SIG-M5 treated with dmso at 0.1 percent for 504 hours (cell line): Measurements from ENCODE around the gene HOXD12.

Source experiments
- DNase-seq: peaks from one replicate; lab custom pipeline; 2025; ENCODE audit not compliant: unreplicated experiment; lab: John Stamatoyannopoulos, UW

Gene HOXD12

DNA sequence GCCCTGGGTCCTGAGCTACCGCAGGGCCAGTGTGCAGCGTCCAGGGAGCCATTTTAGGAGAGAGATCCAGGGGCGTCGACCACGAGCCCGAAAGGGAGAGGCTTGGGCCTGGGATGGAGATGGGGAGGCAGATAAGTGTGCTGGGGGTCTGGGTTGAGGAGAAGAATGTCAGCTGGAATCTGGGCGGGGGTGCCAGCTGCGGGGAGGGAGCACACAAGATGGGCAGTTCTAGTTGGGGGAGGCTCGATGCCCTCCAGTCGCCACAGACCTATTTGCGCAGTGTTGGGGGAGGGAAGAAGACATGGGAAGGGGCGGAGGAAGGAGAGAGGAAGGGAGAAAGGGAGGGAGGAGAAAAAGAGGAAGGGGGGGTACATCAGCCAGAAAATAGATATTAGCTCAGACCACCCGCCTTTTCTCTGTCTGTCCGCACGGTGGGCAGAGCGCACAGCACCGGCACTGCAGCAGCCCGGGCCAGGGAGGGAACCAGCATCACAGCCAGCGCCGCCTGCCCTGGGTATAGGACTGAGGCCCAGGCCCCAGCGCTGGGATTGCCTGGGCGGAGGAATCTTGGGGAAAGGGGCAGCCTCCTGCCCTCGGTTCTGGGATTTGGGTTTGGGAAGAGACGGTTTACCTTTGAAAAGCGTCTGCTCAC is 5.6 kb downstream of the HOXD12 start:
- DNase-seq, result no peak

- DNase-seq, result no peak
These were observed 6.4 kb downstream of the HOXD12 start for GRCh38 chr2:176105730-176106580.

GRCh38 chr2:176106581-176107539 is 7.3 kb downstream of the HOXD12 start, which contains the start of gene HOXD11:
Gene HOXD11, plus strand, starts transcription at chr2:176107280. Its CDS starts 76 bp downstream, at chr2:176107356.
- peak; percentile 60 for DNase-seq

DNA sequence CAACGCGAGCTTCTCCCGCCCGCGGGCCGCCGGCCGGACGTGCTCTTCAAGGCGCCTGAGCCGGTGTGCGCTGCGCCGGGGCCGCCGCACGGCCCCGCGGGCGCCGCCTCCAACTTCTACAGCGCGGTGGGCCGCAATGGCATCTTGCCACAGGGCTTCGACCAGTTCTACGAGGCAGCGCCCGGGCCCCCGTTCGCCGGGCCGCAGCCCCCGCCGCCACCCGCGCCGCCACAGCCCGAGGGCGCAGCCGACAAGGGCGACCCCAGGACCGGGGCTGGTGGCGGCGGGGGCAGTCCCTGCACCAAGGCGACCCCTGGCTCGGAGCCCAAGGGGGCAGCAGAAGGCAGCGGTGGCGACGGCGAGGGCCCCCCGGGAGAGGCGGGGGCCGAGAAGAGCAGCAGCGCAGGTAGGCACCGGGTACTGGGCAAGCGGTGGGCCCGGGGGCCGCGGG is 8.2 kb downstream of the HOXD12 start:
- DNase-seq, result no peak

GRCh38 chr2:176109192-176109901 is 9.8 kb downstream of the HOXD12 start:
- no peak for DNase-seq

GRCh38 chr2:176109946-176110345 is 10.4 kb downstream of the HOXD12 start:
- no peak for DNase-seq

GRCh38 chr2:176110415-176111308 is 11.1 kb downstream of the HOXD12 start:
- no peak for DNase-seq

DNA sequence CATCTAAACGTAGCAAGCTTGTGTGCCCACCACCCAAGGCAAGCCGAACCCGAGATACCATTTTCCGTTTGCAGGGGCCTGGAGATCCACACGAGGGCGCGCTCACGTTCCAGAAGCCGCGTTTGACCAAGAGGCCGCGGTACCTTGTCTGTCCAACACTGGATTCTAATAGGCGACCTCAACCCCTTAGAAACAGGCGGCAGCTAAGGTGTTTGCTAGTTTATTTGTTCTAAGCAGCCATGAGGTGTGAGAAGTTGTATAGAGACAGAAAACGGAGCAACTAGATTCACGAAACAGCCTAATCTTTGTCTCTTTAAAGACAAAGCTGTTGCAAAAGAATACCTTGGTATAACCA is 11.7 kb downstream of the HOXD12 start:
- DNase-seq, result peak; percentile 64

DNA sequence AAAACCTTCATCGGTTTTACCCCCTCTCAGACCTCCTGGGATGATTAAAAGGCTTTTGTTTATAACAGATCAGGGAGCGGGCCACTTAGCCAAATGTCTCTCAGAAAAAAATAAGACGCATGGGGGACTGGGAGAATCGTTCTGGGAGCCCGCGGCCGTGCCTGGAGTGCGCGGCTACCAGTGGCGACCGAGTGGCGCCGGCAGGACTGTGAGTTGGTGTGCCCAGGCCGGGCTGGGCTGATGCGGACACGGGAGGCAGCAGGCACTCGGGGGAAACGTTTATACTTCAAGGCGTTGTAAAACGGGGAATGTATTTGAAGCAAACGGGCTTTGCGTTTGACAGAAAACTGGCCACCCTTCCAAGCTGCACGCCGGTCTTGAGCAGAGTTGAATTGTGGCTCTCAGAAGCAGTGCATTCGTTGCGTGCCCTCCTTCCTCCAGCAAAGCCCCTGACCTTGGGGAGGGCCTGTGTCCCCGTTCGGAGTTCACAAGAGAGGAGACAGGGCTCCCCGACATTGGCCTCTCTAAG is 12.3 kb downstream of the HOXD12 start:
- no peak for DNase-seq

- DNase-seq, result no peak
These were observed 13.0 kb downstream of the HOXD12 start for GRCh38 chr2:176112375-176113302.

DNA sequence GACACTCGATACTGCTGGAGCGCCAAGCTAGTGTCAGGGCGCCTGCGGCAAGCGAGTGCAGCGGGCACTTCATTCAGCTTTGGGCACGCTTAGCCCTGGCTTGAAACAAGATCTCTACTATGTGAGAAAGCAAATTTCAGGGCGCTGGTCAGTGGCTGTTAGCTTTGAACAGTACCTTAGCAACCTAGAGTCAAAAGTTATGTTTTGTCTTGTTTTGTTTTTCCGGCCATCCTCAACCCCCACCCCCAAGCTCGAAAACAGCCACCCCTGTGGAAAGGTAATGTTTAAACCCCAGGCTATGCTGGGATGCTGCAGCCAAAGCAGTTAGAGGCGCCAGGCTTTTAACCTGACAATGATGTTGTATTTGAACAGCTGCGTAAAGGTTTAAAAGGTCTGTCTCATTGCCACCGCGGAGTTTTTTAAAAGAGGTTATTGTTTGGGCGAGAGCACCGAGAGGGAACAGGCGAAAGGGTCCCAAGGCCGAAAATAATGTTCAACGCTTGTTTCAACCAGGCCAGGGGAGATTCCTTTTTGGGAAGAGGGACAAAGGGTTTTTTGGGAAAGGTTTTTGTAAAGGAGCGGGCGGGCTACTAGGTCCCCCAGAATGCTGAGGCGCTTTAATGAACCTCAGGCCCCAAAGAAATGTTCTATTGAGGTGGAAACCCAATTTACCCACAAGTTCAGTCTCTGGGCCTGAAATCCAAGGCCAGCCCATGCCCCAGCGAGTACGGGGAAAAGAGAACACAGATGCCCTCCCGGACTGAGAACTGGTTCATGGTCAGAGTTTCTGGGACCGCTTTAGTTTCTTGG is 14.7 kb downstream of the HOXD12 start:
- DNase-seq, result no peak

DNA sequence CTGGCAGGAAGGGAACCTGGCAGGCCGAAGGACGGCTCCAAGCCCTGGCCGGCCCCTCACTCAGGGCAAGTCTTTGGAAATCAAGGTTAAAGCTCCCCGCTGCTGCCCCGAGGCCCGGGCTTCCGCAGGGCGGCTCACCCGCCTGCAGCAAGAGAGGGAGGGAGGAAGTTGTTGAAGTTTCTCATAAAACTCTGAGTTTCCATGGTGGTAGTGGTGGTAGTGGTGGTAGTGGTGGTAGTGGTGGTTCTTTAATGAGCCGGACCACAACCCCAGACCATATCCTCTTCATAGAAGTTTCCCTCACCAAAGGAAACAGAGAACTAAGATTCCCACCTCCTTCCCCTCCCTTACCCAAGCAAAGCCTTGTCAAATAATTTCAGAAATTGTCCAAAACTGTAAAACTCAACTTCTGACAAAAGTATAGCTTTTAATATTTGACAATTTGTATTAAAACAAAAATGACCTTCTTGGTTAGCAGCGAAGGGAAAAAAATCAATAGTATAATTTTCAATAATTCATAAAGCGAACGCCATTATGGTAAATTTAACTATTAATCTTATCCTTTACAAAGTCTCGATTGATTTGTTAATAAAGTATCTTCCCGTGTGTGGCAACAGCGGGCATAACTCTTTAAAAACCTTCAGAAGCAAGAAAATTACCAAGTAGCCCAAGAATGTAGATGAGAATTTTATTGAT is 15.5 kb downstream of the HOXD12 start:
- no peak for DNase-seq

DNA sequence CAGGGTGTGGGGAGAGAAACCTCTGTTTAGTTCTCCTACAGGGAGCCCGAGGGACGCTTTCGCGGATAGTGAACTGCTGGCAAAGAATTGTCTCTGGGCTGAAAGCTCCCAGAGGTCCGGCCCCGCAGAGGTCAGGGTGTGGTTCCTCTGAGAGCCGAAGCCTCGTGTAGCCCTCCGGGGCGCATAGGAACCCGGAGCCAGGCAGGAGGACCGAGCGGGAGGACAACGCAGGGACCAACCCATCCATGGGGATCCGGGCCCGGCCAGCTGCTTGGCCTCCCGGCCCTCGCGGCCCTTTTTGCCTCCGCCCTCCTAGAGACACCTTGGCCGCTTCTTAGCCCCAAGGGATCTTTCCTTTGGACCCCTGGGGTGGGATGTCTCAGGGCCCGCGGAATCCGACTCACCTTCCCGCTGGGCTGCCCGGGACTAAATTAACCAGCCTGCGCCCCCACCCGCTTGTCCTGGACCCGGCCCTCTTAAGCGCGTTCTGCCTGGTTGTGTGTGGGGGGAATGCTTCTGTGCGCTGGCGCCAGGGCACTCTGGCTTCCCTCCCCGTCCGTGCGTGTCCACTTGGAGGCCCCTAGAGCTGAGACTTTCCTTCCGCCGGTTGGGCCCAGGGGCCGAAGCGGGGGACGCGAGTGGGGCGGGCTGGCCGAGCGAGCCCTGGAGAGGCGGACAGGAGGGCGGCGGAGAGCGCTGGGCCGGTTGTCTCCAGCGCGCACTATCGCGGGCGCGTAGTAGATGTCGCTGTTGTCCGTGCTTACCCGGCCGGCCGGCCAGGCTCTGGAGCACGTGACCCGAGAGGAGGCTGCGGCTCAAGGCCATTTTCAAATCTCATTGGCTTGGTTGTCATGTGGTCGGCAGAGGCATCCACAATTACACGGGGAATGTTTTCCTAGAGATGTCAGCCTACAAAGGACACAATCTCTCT is 16.6 kb downstream of the HOXD12 start, which contains the start of gene HOXD10:
HOXD10 (plus strand) TSS at position 896 of the 931 bp plus-strand sequence. CDS start 56 bp downstream, outside the sequence.
- no peak for DNase-seq

DNA sequence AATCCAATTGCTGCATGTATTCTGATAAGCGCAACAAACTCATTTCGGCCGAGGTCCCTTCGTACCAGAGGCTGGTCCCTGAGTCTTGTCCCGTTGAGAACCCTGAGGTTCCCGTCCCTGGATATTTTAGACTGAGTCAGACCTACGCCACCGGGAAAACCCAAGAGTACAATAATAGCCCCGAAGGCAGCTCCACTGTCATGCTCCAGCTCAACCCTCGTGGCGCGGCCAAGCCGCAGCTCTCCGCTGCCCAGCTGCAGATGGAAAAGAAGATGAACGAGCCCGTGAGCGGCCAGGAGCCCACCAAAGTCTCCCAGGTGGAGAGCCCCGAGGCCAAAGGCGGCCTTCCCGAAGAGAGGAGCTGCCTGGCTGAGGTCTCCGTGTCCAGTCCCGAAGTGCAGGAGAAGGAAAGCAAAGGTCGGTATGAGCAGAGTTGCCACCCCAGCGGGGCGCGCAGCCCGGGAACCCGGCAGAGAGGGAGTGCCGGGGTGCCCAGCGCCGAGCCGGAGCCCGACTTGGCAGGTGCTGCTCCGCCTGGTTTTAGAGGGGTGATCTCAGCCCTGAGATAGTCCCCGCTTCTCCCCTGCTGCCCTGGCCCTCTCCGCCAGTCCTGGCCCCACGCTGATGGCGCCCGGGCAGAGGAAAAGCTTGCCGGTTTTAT is 17.7 kb downstream of the HOXD12 start:
- DNase-seq, result no peak

GRCh38 chr2:176117823-176118371 is 18.3 kb downstream of the HOXD12 start:
- no peak for DNase-seq
